Breast epithelium (tissue), 3 donors: ENCODE measurements around the gene HDAC4.

Experiments
- POLR2A ChIP-seq: fragments of 450-650 bp; IDR thresholded peaks from one replicate; pipeline ENCODE4 v1.6.1; 2016; ENCODE audit warnings: antibody characterized with exemption, mild to moderate bottlenecking, moderate library complexity
- POLR2AphosphoS5 ChIP-seq, 3 donors: sonication (generic); formaldehyde crosslinking; IDR thresholded peaks; one replicate each; pipeline ENCODE4 v1.6.1; 2017; ENCODE audit warnings: antibody characterized with exemption in 3 of 3
- TF ChIP-seq, protein P1 (sequence below), 3 donors: fragments of 450-650 bp; IDR thresholded peaks; one replicate each; pipeline ENCODE4 v1.5.1; 2016 to 2017; ENCODE audit warnings: antibody characterized with exemption in 3 of 3, mild to moderate bottlenecking in 3 of 3, moderate library complexity in 3 of 3

DNA sequence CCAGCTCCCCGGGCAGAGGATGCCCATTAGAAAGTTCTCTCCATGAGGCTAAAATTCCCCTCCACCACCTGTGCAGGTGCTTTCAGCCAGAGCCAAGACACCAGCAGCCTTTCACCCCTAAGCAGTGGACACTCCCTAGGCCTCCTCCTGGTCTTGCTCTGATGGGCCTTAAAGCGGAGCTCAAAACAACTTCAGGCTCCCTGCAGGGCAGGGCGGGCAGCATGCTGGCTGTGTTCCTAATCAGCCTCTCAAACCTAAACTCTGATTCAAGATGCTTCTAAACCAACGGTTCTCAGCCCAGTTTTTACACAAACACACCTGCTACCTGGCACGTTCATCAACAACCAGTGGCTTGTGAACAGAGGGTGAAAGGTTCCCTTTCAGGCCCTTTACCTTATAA is 298.6 kb downstream of the HDAC4 start:
- TF ChIP-seq POLR2A (no peak), POLR2AphosphoS5 (IDR thresholded peaks at IDR 0.05) (no peak)
- TF ChIP-seq, protein P1, sequence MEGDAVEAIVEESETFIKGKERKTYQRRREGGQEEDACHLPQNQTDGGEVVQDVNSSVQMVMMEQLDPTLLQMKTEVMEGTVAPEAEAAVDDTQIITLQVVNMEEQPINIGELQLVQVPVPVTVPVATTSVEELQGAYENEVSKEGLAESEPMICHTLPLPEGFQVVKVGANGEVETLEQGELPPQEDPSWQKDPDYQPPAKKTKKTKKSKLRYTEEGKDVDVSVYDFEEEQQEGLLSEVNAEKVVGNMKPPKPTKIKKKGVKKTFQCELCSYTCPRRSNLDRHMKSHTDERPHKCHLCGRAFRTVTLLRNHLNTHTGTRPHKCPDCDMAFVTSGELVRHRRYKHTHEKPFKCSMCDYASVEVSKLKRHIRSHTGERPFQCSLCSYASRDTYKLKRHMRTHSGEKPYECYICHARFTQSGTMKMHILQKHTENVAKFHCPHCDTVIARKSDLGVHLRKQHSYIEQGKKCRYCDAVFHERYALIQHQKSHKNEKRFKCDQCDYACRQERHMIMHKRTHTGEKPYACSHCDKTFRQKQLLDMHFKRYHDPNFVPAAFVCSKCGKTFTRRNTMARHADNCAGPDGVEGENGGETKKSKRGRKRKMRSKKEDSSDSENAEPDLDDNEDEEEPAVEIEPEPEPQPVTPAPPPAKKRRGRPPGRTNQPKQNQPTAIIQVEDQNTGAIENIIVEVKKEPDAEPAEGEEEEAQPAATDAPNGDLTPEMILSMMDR (IDR thresholded peaks at IDR 0.05), result no peak
